IPS-15b (cell line): ENCODE measurements around the gene REXO5.

ENCODE experiments used
- H3K27me3 ChIP-seq: one replicate; pipeline ENCODE4 v1.6.1; 2013; ENCODE audit warnings: low read length; ENCODE audit not compliant: control insufficient read depth, insufficient read depth
- H3K36me3 ChIP-seq: one replicate; pipeline ENCODE4 v1.6.1; 2013; ENCODE audit warnings: low read length; ENCODE audit not compliant: control insufficient read depth, insufficient read depth
- H3K4me1 ChIP-seq: one replicate; pipeline ENCODE4 v1.6.1; 2013; ENCODE audit warnings: mild to moderate bottlenecking, low read length; ENCODE audit not compliant: control insufficient read depth, insufficient read depth
- H3K4me3 ChIP-seq: one replicate; pipeline ENCODE4 v1.5.1; 2013; ENCODE audit warnings: low read depth, low read length
- H3K9ac ChIP-seq: one replicate; pipeline ENCODE4 v1.6.1; 2013; ENCODE audit warnings: low read depth, mild to moderate bottlenecking, low read length
- H3K9me3 ChIP-seq: one replicate; pipeline ENCODE4 v1.6.1; 2013; ENCODE audit warnings: mild to moderate bottlenecking, low read length; ENCODE audit not compliant: control insufficient read depth, insufficient read depth

Gene REXO5

DNA sequence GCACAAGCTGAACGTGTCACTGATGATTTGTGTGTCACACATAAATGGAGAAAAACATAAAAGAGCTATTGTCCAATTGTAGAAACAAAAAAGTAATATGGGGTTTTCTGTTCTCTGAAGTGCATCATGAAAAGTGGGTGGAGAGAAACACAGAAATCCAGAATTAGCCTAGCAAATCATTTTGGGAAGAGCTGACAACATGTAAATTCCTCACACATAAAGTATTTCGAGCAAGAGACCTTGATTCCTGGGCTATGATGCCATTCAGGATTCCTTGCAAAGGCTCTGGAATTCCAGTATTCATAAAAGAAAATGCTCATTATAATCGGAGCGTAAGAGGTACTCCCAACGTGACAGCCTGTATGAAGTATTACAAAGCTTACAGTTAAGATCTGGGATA is 92.7 kb downstream of the REXO5 start:
- no peaks in the 10 kb centered on the region for H3K36me3 ChIP-seq
- H3K9me3 ChIP-seq: no peaks in the 10 kb centered on the region
- H3K9ac ChIP-seq: no peak overlapping the region
- H3K27me3 ChIP-seq: no peaks in the 10 kb centered on the region
- peaks cover 7% of the 10 kb centered on the region for H3K4me1 ChIP-seq
- H3K4me3 ChIP-seq: peak overlapping the region; percentile 87
